Stomach (tissue), 4 donors: ENCODE data around the gene TEFM.

Experiments used
- CTCF ChIP-seq, 7 experiments: fragments of 450-650 bp in 4 of 7; fragments of 200-600 bp in 3 of 7; sonication (generic) in 3 of 7; IDR thresholded peaks; one replicate each; pipeline ENCODE4 v1.5.1; 2016 to 2019; ENCODE audit warnings: antibody characterized with exemption in 7 of 7, control low read depth in 2 of 7, mild to moderate bottlenecking in 1 of 7
- EP300 ChIP-seq: sonication (generic); formaldehyde crosslinking; IDR thresholded peaks from one replicate; pipeline ENCODE4 v1.6.1; 2017; ENCODE audit warnings: antibody characterized with exemption

- TF ChIP-seq CTCF (IDR thresholded peaks at IDR 0.05) (no peak), EP300 (no peak)
Measured at GRCh38 chr17:30924341-30924740, 18.3 kb upstream of the TEFM start.
